Hematopoietic multipotent progenitor cell treated with erythropoietin and hydrocortisone succinate and interleukin-3 and kit ligand, for 17 days (in vitro differentiated cells): Measurements from ENCODE around the gene MBP.

Experiments used
- DNase-seq: peaks from one replicate; pipeline ENCODE4 v3.0.0-alpha.2; 2015; ENCODE audit warnings: low spot score

The MBP gene

GRCh38 chr18:77082316-77082955 is 50.1 kb downstream of the MBP start:
- DNase-seq, result no peak

GRCh38 chr18:77081390-77081778 is 51.2 kb downstream of the MBP start:
- no peak for DNase-seq

GRCh38 chr18:77079954-77080682 is 52.5 kb downstream of the MBP start:
- DNase-seq, result no peak

DNA sequence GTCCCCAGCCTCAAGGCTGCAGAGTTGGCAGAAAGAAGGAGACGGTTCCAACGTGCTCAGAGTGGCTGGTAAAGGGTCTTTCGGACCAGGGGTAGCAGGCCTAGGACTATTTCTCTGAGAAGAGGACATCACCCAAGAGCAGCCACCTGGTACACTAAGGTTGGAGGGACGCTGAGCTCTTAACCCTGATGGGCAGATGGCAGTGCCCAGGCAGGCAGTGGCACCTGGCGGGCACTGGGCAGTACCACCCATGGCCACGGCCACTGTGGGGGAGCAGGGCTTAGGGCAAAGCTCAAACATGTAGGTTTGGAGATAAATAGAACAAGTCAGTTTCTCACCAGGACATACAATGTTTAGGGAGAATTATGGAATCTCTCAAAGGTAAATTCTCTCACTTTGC is 53.5 kb downstream of the MBP start:
- no peak for DNase-seq

- no peak for DNase-seq
Observed at GRCh38 chr18:77078690-77079070, 53.9 kb downstream of the MBP start.

DNA sequence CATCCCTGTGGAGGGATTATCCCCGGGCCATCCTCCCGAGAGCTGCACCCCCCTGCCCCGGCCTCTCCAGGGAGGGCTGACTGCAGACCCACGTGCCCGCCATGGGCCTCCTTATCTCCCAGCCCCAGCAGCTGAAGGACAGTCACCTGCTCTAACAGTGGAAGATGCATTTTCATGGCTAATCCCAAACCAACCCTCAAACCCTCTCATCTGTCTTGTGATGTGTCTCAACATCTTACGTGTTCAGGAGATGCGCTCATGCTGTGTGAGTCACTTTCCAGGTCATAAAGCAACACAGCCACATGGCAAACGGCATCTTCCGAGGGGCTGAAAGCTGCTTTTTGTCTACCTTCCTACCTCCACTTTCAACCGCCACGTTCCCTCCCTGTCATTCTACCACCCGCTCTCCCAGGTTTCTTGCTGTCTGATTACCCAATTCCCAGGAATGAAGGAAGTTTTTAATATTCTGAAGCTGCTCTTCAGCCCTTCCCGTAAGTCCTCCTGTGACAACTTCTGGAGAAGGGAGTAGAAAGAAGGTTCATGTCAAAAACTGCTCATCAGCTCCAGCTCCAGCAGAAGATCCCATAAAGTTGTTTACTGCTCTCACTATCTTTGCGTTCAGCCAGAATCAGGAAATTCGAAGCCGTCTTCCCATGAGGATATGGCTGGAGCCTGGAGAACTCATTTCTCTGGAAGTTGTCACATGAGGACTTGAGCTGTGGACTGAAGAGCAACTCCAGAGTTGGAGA is 54.5 kb downstream of the MBP start:
- no peak for DNase-seq

- DNase-seq, result no peak
Observed at GRCh38 chr18:77077401-77077800, 55.2 kb downstream of the MBP start.

DNA sequence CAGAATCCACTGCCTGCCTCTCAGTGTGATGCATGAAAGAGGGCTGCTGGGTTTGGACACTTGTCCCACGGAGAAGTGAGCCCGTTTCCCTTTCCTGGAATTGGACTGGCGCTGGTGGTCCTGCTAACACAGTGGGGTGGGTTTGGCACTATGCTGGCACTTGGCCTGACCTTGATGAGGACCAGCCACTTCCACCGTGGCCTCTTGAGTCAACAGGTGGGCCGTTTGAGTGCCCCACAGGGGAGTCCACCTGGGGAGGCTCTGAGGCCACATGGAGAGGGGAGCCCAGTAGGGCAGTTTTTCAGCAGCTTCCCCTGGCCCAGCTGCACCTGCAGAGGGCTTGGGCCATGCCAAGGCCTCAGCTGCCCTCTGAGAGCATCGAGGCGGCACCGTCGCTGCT is 56.5 kb downstream of the MBP start:
- no peak for DNase-seq

- DNase-seq, result no peak
Observed at GRCh38 chr18:77074431-77074830, 58.2 kb downstream of the MBP start.

GRCh38 chr18:77073336-77074093 is 59.1 kb downstream of the MBP start:
- no peak for DNase-seq

- no peak for DNase-seq
Observed at GRCh38 chr18:77072566-77072965, 60.0 kb downstream of the MBP start.

GRCh38 chr18:77071711-77072292 is 60.8 kb downstream of the MBP start:
- DNase-seq, result no peak

GRCh38 chr18:77071061-77071460 is 61.5 kb downstream of the MBP start:
- DNase-seq, result no peak

- DNase-seq, result no peak
Observed at GRCh38 chr18:77070627-77071026, 62.0 kb downstream of the MBP start.

GRCh38 chr18:77069931-77070330 is 62.7 kb downstream of the MBP start:
- DNase-seq, result no peak

DNA sequence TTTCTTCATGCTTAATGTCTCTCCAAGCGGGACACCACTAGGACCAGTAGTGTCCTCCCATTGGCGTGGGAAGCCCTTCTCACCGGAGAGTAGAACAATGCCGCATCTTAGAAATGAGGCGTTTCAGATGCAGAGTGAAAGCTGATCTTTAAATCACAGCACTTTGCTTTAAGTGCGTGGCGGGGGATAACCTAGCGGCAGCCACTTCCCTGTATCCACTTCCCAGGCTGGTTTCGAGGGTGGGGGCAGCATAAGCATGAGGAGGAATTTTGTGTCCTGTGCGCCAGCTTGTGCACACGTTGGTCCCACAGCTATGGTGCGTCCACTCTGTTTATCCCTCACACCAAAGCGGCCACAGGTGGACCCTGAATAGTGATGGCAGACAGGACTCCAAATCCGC is 63.1 kb downstream of the MBP start:
- no peak for DNase-seq

- DNase-seq, result no peak
Observed at GRCh38 chr18:77068321-77069312, 64.0 kb downstream of the MBP start.

- DNase-seq, result peak; percentile 50
Observed at GRCh38 chr18:77067291-77068061, 65.1 kb downstream of the MBP start.

- DNase-seq, result no peak
Observed at GRCh38 chr18:77066689-77067088, 65.9 kb downstream of the MBP start.

DNA sequence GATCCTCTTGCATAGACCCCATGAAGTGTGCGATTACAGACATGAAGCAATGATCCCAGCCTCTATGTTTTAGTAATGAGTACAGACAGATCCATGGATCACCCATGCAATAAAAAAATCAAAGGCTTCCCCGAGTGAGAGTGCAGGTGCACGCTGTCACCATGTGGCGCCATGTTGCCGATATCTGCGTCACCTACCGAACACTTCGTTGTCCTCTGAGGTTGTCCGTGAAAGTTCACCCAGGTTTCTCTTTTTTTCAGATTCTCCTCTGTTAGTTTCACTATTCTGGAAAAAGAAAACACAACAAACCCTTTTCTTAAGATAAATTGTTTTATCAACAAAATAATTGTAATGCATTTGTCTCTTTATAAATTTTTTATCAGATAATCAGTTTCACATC is 66.5 kb downstream of the MBP start:
- DNase-seq, result no peak
